ENCODE results near the gene INSIG1. TPM values are rescaled to one million over a fixed set of nuclear protein-coding genes. Genes with fewer than 3 reads are reported as not detected.
A peak's percentile ranks its signal among the peaks of the same experiment; 100 is the strongest.

INSIG1 gene
- total RNA-seq (ENCODE audit: low replicate concordance) = 79.6 and 313 TPM in 2 replicates

DNA sequence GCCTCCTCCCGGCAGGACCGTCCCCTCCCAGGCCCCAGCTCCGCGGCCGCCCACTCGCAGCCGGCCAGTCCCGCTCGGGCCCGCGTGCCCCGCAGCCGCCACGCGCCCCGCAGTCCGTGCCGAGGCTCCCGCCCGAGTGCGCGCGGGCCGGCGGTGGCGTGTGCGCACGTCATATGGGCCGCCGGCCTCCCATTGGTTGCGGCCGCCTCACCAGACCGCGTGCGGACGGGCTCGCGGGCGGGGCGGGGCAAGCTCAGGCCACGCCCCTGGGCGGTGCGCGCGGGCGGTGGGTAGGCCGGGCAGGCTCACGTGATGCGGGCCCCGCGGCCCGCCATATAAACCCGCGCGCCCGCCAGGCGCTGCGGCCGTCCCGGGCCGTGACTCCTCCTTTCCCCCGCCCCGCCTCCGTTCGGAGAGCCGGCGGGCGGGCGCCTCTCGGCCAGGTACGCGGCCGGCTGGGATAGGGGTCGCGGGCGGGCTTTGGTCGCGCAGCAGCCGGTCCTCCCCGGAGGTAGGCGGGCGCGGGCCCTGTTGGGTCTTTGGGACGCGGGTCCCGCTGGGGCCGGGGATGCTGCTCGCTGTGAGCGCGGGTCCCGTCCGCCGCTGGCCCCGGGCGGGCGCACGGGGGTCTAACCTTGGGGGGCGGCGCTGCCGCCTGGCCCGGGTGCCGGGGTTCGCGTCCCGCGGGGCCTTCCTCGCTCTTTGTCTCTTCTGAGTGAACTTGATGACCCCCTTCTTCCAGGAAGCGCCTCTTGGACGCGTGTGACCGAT is at the start of gene INSIG1:
Gene INSIG1, plus strand, starts transcription at position 362 of the 771 bp plus-strand sequence. Its CDS starts 408 bp downstream, at position 770.
- DNase-seq (ENCODE audit: low read depth) = peak; percentile 90
- TF ChIP-seq, protein P1, sequence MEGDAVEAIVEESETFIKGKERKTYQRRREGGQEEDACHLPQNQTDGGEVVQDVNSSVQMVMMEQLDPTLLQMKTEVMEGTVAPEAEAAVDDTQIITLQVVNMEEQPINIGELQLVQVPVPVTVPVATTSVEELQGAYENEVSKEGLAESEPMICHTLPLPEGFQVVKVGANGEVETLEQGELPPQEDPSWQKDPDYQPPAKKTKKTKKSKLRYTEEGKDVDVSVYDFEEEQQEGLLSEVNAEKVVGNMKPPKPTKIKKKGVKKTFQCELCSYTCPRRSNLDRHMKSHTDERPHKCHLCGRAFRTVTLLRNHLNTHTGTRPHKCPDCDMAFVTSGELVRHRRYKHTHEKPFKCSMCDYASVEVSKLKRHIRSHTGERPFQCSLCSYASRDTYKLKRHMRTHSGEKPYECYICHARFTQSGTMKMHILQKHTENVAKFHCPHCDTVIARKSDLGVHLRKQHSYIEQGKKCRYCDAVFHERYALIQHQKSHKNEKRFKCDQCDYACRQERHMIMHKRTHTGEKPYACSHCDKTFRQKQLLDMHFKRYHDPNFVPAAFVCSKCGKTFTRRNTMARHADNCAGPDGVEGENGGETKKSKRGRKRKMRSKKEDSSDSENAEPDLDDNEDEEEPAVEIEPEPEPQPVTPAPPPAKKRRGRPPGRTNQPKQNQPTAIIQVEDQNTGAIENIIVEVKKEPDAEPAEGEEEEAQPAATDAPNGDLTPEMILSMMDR (IDR thresholded peaks at IDR 0.05; ENCODE audit: insufficient read depth, low read length) = no peak
- peak within 1 kb of the TSS; percentile 79 for H3K4me3 ChIP-seq (ENCODE audit: low read depth, low read length)

DNA sequence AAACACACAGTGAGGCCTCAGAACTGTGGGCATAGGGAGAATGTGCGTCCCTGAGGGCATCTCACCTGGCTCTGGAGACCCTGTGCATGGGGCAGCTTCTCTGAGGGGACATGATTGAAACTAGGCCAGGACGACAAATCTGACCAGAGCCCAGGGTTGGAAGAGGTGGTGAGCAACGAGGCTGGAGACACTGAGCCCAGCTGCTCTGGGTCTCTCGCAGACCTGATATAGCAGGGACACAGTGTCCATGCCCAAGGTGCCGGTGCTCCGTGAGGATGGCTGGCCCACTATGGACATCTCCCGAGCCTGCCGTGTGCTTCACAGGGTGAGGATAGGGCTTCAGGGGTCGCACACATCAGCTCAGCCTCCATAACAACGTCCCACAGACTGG is 49.3 kb upstream of the INSIG1 start:
- DNase-seq (ENCODE audit: low read depth) = no peak
- H3K4me3 ChIP-seq (ENCODE audit: low read depth, low read length) = no peak overlapping the region
- TF ChIP-seq, protein P1 (IDR thresholded peaks at IDR 0.05; ENCODE audit: insufficient read depth, low read length) = no peak

DNA sequence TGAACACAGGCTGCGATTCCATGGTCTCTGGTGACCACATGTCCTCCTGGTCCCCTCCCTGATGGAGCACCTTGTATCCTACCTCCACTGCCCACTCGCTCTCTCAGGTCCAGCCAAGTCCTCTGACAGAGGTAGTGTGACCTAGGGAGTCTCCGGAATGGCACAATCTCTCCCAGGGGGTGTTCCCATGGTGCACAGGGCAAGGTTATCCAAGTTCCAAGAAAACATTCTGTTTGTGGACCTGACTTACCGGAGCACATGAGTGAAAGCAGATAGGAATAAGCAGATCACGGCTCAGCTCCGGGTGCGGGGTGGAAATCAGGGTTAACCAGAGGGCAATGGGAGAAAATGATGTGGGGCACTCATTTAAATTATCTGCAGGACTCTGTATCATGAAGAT is 45.8 kb upstream of the INSIG1 start:
- H3K4me3 ChIP-seq (ENCODE audit: low read depth, low read length) = no peak overlapping the region
- DNase-seq (ENCODE audit: low read depth) = no peak
- TF ChIP-seq, protein P1 (IDR thresholded peaks at IDR 0.05; ENCODE audit: insufficient read depth, low read length) = no peak

DNA sequence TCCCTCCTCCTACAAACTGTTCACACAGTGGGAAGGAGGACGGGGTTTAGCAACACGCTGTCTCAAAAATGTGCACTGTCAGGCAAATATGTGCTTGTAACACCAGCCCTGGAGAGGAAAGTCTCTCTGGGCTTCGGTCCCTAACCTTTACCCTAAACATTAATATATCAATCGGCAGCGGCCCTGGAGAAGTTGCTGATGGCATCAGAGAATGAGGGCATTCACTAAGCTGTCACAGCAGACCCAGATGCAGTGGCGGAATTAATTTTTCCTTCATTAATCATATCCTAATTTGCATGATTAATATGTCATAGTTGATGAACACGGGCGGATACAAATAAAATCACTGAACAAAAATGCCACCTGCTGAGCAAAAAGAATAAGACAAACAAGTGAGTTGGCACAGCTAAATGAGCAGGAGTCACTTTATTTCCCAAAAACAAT is 45.2 kb upstream of the INSIG1 start:
- H3K4me3 ChIP-seq (ENCODE audit: low read depth, low read length) = no peak overlapping the region
- TF ChIP-seq, protein P1 (IDR thresholded peaks at IDR 0.05; ENCODE audit: insufficient read depth, low read length) = no peak
- DNase-seq (ENCODE audit: low read depth) = peak; percentile 36

DNA sequence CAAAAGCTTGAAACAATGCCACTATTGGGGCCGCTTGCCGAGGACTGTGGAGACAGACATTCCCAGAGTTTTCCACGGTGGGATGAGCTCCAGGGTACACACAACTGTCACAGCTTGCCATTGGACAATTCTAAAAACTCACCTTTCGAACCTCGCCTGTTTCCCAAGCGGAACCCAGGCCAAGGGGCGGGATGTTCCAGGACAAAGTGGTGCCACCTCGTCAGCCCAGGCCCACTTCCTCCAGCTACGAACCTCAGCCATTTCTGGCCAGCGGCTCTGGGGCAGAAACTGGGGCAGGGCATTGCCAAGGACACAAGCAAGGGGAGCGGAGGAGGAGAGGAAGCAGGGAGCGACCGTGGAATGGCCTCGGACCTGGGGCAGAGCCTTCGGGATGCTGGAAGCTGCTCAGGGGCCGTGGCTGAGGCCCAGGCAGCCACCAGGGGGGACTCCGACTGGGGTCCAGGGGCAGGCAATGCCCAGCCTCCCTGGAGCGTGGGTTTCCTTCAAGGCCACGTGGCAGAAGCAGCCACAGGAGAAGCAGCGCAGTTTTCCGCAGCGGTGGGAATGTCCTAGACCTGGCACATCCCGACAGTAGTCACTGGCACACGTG is 44.7 kb upstream of the INSIG1 start:
- H3K4me3 ChIP-seq (ENCODE audit: low read depth, low read length) = no peak overlapping the region
- TF ChIP-seq, protein P1 (IDR thresholded peaks at IDR 0.05; ENCODE audit: insufficient read depth, low read length) = no peak
- DNase-seq (ENCODE audit: low read depth) = no peak

DNA sequence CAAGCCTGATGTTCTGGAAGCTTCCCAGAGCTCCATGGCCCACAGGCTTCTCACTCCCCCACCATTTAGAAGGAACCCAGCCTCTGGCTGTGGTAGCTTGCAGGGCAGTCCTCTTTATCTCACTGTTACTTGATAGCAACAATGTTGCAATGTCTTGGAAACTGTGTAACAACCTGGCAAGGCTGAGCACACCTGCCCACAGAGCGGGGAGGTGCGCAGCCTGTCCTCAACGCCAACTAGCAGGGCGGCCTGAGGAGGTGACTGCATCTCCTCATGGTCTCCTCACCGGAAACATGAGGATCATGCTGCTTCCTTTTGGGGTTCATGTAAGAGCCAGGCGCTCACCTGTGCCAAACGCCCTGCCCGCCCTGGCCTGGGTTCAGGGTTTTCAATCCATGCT is 43.7 kb upstream of the INSIG1 start:
- no peak for DNase-seq (ENCODE audit: low read depth)
- H3K4me3 ChIP-seq (ENCODE audit: low read depth, low read length) = no peak overlapping the region
- TF ChIP-seq, protein P1 (IDR thresholded peaks at IDR 0.05; ENCODE audit: insufficient read depth, low read length) = no peak
